Thyroid gland (tissue), 4 donors: ENCODE data around the gene TARM1. TPM values are rescaled to one million over a fixed set of nuclear protein-coding genes. Genes with fewer than 3 reads are reported as not detected.

ENCODE experiments used
- DNase-seq, 2 donors: peaks; one replicate each; pipeline ENCODE4 v3.0.0-alpha.2; 2019
- H3K27ac ChIP-seq, 3 donors: fragments of 200-600 bp; sonication (generic); 1 replicate in 2 of 3; 2 replicates in 1 of 3; pipeline ENCODE4 v1.5.1; 2016 to 2019; ENCODE audit warnings: mild to moderate bottlenecking in 1 of 3, moderate library complexity in 1 of 3
- H3K27me3 ChIP-seq: fragments of 200-600 bp; sonication (generic); one replicate; pipeline ENCODE4 v1.5.1; 2019
- H3K36me3 ChIP-seq, 2 donors: fragments of 200-600 bp; sonication (generic); one replicate each; pipeline ENCODE4 v1.5.1; 2016 to 2019
- H3K4me1 ChIP-seq, 2 donors: fragments of 200-600 bp; sonication (generic); one replicate each; pipeline ENCODE4 v1.5.1; 2017 to 2019
- H3K4me3 ChIP-seq, 3 donors: fragments of 200-600 bp; sonication (generic); replicated peaks in 1 of 3; 1 replicate in 2 of 3; 2 replicates in 1 of 3; pipeline ENCODE4 v1.5.1; 2016; ENCODE audit warnings: mild to moderate bottlenecking in 1 of 3
- H3K9me3 ChIP-seq: fragments of 200-600 bp; sonication (generic); one replicate; pipeline ENCODE4 v1.5.1; 2017
- POLR2A ChIP-seq, 2 donors: fragments of 450-650 bp; IDR thresholded peaks; one replicate each; pipeline ENCODE4 v1.6.1; 2017; ENCODE audit warnings: antibody characterized with exemption in 2 of 2, mild to moderate bottlenecking in 2 of 2, moderate library complexity in 1 of 2
- WGBS, 2 donors: methylation state at CpG; one replicate each; pipeline ENCODE4 v1.1.5; 2017; 5-methylcytosine and 5-hydroxymethylcytosine counted together
- intact Hi-C: fragments of 100-400 bp; cut with DNase I; formaldehyde crosslinking; loops from one replicate; pipeline ENCODE4 v1.15.1; 2023
- total RNA-seq, 4 donors: library from RNA; depleted of rRNA; stranded (reverse); fragments of >200 nt; gene quantifications; one replicate each; pipeline ENCODE4 v1.2.3, GENCODE V29; 2016
- TF ChIP-seq, protein P1 (sequence below), 6 experiments: fragments of 200-600 bp in 3 of 6; fragments of 450-650 bp in 3 of 6; sonication (generic) in 3 of 6; IDR thresholded peaks; one replicate each; pipeline ENCODE4 v1.5.1; 2016 to 2019; ENCODE audit warnings: antibody characterized with exemption in 6 of 6, mild to moderate bottlenecking in 2 of 6, inconsistent platforms in 1 of 6, moderate library complexity in 1 of 6

The TARM1 gene
- total RNA-seq, 4 donors from 2014 or later = not detected

DNA sequence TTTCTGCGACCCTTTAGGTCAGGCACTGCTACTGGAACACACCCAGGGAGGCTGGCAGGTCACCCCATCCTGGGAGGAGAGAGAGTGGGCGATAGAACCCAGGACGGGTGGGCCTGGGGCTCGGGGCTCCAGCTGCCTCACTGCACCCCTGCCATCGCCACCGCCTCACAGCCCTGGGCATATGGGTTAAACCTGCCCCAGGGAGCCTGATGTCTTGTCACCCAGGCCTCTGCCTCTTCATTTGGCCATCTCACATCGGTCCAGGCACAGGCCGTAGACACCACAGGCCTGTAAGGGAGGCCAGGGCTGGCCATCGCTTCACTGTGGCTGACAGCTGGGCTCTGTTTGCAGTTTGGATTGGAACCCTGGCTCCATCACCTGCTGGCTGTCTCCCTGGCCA is 44.5 kb upstream of the TARM1 start:
- Histone ChIP-seq H3K27me3 (no peaks in the 10 kb centered on the region), H3K4me1 (no peaks in the 10 kb centered on the region), H3K4me3 (no peak overlapping the region), H3K27ac (no peak overlapping the region), H3K9me3 (no peaks in the 10 kb centered on the region), H3K36me3 (peaks cover 80 to 81% of the 10 kb centered on the region in 2 donors)
- TF ChIP-seq POLR2A (IDR thresholded peaks at IDR 0.05) = no peak
- TF ChIP-seq, protein P1, sequence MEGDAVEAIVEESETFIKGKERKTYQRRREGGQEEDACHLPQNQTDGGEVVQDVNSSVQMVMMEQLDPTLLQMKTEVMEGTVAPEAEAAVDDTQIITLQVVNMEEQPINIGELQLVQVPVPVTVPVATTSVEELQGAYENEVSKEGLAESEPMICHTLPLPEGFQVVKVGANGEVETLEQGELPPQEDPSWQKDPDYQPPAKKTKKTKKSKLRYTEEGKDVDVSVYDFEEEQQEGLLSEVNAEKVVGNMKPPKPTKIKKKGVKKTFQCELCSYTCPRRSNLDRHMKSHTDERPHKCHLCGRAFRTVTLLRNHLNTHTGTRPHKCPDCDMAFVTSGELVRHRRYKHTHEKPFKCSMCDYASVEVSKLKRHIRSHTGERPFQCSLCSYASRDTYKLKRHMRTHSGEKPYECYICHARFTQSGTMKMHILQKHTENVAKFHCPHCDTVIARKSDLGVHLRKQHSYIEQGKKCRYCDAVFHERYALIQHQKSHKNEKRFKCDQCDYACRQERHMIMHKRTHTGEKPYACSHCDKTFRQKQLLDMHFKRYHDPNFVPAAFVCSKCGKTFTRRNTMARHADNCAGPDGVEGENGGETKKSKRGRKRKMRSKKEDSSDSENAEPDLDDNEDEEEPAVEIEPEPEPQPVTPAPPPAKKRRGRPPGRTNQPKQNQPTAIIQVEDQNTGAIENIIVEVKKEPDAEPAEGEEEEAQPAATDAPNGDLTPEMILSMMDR (IDR thresholded peaks at IDR 0.05) = no peak
- WGBS, 2 donors = 91 to 95% methylated on average over 6 to 9 of the region's 9 CpGs
- no peak for DNase-seq
- intact Hi-C loops = no loop called here

DNA sequence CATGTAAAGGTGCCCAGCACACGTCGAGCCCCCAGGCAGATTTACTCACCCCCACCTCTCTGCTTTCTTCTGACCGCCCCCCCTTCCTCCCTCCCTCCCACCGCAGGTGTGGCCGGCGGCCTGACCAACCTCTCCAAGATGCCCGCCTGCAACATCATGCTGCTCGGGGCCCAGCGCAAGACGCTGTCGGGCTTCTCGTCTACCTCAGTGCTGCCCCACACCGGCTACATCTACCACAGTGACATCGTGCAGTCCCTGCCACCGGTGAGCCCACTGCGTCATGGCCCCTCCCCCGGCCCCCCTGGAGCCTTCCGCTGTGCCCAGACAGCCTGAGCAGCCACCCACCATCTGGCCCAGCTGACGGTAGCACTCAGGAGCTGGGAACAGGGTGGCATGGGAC is 43.2 kb upstream of the TARM1 start:
- Histone ChIP-seq H3K9me3 (no peaks in the 10 kb centered on the region), H3K4me3 (no peak overlapping the region), H3K27me3 (no peaks in the 10 kb centered on the region), H3K36me3 (peaks cover 82 to 85% of the 10 kb centered on the region in 2 donors), H3K27ac (no peak overlapping the region), H3K4me1 (no peaks in the 10 kb centered on the region)
- WGBS, 2 donors = 95% methylated on average over 18 to 19 of the region's 19 CpGs
- TF ChIP-seq, protein P1 (IDR thresholded peaks at IDR 0.05) = no peak
- no peak for TF ChIP-seq POLR2A (IDR thresholded peaks at IDR 0.05)
- no peak for DNase-seq
- intact Hi-C loops = no loop called here

DNA sequence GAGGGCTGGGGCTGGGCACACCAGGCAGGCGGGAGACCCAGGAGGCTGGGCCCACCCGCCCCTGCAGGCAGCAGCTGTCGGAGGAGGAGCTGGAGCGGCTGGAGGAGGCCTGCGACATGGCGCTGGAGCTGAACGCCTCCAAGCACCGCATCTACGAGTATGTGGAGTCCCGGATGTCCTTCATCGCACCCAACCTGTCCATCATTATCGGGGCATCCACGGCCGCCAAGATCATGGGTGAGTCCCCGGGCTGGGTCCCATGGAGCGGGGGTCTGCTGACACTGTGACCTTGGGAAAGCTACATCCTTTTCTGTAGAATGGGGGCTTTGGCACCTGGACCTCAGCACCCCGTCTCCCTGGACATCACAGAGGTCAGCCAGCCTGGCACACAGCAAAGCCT is 42.5 kb upstream of the TARM1 start:
- TF ChIP-seq POLR2A (IDR thresholded peaks at IDR 0.05) = no peak
- TF ChIP-seq, protein P1 (IDR thresholded peaks at IDR 0.05) = no peak
- intact Hi-C loops = no loop called here
- Histone ChIP-seq H3K4me1 (no peaks in the 10 kb centered on the region), H3K27ac (no peak overlapping the region), H3K4me3 (no peak overlapping the region), H3K9me3 (no peaks in the 10 kb centered on the region), H3K36me3 (peaks cover 77 to 80% of the 10 kb centered on the region in 2 donors), H3K27me3 (no peaks in the 10 kb centered on the region)
- WGBS, 2 donors = 94 to 98% methylated on average over 16 of the region's 17 CpGs
- DNase-seq = no peak

DNA sequence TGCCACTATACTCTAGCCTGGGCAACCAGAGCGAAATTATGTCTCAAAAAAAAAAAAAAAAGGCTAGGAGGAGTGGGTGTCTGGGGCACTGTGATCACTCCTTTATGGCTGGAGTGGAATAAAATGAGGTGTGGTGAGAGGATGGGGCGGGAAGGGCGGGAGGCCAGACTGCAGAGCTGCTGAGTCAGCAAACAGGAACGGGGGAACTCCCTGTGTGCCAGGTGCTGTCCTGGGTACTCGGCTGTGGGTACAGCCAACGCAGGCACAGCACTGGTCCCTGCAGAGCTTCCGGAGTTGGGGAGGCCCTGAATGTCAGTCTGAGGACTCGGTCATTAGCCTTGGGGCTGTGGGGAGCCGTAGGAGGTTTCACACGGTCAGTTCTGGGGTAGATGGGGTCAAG is 40.1 kb upstream of the TARM1 start:
- peaks cover 53 to 62% of the 10 kb centered on the region in 2 donors for H3K36me3 ChIP-seq
- WGBS, 2 donors = 90 to 97% methylated on average over 10 of the region's 10 CpGs
- H3K4me1 ChIP-seq = peaks cover 5 to 10% of the 10 kb centered on the region in 2 donors
- intact Hi-C loops = no loop called here
- DNase-seq = no peak
- TF ChIP-seq, protein P1 (IDR thresholded peaks at IDR 0.05) = no peak
- no peak for TF ChIP-seq POLR2A (IDR thresholded peaks at IDR 0.05)
- H3K4me3 ChIP-seq = no peak overlapping the region
- H3K27ac ChIP-seq = no peak overlapping the region
- H3K9me3 ChIP-seq = no peaks in the 10 kb centered on the region
- H3K27me3 ChIP-seq = no peaks in the 10 kb centered on the region

DNA sequence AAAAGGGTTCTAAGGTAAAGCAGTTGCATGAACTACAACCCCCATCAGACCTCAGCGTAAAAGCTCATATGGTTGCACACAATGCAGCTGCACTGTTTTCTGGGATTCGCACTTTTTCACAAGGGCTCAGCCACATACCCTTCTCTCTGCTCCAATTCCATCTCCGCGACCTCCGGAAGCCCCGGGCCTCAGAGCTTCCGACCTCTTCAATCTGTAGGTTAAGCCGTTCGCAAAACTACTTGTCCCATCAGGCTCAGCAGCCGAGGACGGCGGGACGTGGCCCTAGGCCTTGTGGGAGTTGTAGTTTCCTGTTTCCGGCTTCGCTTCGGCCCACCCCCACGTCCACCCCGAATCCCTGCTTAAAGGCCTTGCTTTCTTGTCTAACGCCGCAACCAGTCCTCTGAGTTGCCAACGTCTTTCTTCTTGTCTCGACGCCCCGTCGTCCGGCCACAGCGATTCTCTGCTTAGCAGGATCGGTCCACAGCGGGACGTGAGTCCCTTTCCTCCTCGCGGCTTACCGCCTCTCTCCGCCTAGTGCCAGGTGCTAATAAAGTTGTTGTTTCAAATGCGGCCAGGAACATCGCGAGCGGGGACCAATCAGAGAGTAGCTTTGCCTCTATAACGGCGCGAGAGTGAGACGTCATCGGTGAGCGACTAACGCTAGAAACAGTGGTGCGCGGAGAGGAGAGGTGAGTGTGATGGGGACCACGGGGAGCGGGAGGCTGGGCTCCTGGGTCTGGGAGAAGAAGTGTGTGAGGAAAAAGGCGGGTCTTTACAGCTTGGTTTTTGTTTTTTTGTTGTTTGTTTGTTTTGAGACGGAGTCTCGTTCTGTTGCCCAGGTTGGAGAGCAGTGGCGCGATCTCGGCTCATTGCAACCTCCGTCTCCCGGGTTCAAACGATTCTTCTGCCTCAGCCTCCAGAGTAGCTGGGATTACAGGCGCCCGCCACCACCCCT is 34.2 kb upstream of the TARM1 start, which contains the start of the genes PRPF31 and TFPT:
Gene PRPF31 (plus strand): TSS at position 646 of the 955 bp plus-strand sequence. CDS start 2,525 bp downstream, outside the sequence.
Gene TFPT (minus strand): TSS at position 549 of the 955 bp plus-strand sequence. CDS start 388 bp downstream, at position 161.
- H3K4me3 ChIP-seq = peak within 1 kb of the TSS; percentile 21 to 58 (median 56)
- H3K27ac ChIP-seq = peak within 1 kb of the TSS; percentile 49 to 89 (median 85)
- TF ChIP-seq, protein P1 (IDR thresholded peaks at IDR 0.05) = no peak
- TF ChIP-seq POLR2A (IDR thresholded peaks at IDR 0.05) = peak; percentile 3 to 60
- no peaks in the 10 kb centered on the region for H3K27me3 ChIP-seq
- H3K36me3 ChIP-seq = peaks cover 15 to 20% of the 10 kb centered on the region in 2 donors
- peaks cover 14 to 23% of the 10 kb centered on the region in 2 donors for H3K4me1 ChIP-seq
- 1 to 2% methylated on average over 59 to 60 of the region's 60 CpGs for WGBS, 2 donors
- H3K9me3 ChIP-seq = no peaks in the 10 kb centered on the region
- intact Hi-C loops = no loop called here
- DNase-seq = peak; percentile 96 to 98
